SK-N-SH treated with all-trans-retinoic acid at 6 μM for 48 hours (cell line): ENCODE results near the gene TUBGCP2.

ENCODE experiments used
- ISL1 ChIP-seq: fragments of 250-450 bp; sonication (Bioruptor Pico); IDR thresholded peaks from 2 replicates; pipeline ENCODE4 v2.1.2; 2022; ENCODE audit warnings: mild to moderate bottlenecking, moderate library complexity
- PATZ1 ChIP-seq: fragments of 250-450 bp; sonication (Bioruptor Pico); IDR thresholded peaks from 2 replicates; pipeline ENCODE4 v1.8.0; 2020; ENCODE audit warnings: mild to moderate bottlenecking, moderate library complexity, borderline replicate concordance
- RARB ChIP-seq: fragments of 250-450 bp; sonication (Bioruptor Pico); IDR thresholded peaks from 2 replicates; pipeline ENCODE4 v1.8.0; 2021; ENCODE audit warnings: mild to moderate bottlenecking, moderate library complexity

- TF ChIP-seq RARB (CRISPR knock-in tag) (no peak), PATZ1 (CRISPR knock-in tag) (no peak), ISL1 (no peak)
Measured at GRCh38 chr10:133298466-133298865, 10.2 kb downstream of the TUBGCP2 start.
